IPS-20b (cell line): ENCODE measurements around the gene CLSTN2.

ENCODE experiments used
- H3K27ac ChIP-seq: one replicate; pipeline ENCODE4 v1.5.1; 2013; ENCODE audit warnings: low read length
- H3K27me3 ChIP-seq: 2 replicates; pipeline ENCODE4 v1.6.1; 2013; ENCODE audit warnings: mild to moderate bottlenecking, low read length, inconsistent platforms; ENCODE audit not compliant: insufficient read depth
- H3K36me3 ChIP-seq: 2 replicates; pipeline ENCODE4 v1.6.1; 2013; ENCODE audit warnings: low read depth, mild to moderate bottlenecking, inconsistent platforms, low read length, moderate library complexity; ENCODE audit not compliant: insufficient read depth
- H3K4me1 ChIP-seq: 2 replicates; pipeline ENCODE4 v1.6.1; 2013; ENCODE audit warnings: mild to moderate bottlenecking, control low read depth, inconsistent platforms, low read length, moderate library complexity; ENCODE audit not compliant: insufficient read depth
- H3K4me3 ChIP-seq: 2 replicates; pipeline ENCODE4 v1.5.1; 2013; ENCODE audit warnings: mild to moderate bottlenecking, low read length, inconsistent platforms
- H3K9ac ChIP-seq: 2 replicates; pipeline ENCODE4 v1.6.1; 2013; ENCODE audit warnings: low read depth, mild to moderate bottlenecking, inconsistent platforms, low read length, moderate library complexity
- H3K9me3 ChIP-seq: 2 replicates; pipeline ENCODE4 v1.6.1; 2013; ENCODE audit warnings: mild to moderate bottlenecking, low read depth, low read length, inconsistent platforms; ENCODE audit not compliant: insufficient read depth

Gene CLSTN2

DNA sequence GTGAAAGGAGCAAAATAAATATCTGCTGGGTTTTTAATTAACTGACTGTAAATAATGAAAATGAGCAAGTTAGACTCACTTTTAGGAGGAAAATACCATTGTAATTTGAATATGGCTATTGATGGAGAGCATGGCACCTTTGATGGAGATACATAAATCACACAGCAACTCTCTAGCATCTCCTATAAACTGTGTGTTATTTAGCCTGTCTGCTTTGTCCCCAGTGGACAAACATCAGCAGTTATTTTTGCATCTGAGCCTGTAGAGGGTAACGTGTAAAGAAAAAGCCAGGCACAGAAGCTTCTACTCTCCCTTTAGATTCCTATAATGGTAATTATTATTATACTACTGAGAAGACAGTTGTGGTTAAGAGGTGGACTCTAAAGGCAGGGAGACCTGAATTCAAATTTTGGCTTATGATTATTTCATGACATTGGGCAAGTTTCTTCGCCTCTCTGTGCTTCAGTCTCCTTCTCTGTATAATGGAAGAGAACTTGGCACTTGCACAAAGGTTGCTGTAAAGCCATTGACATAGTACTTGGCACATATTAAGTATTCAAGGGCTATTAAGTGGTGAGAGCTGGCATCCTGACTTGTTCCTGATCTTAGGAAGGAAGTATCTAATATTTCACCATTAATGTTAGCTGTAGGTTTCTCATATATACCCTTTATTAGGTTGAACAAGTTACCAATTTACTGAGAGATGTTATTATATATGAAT is 453.4 kb downstream of the CLSTN2 start:
- Histone ChIP-seq H3K36me3 (no peaks in the 10 kb centered on the region), H3K9ac (no peak overlapping the region), H3K9me3 (no peaks in the 10 kb centered on the region), H3K27me3 (no peaks in the 10 kb centered on the region), H3K4me3 (no peak overlapping the region), H3K4me1 (no peaks in the 10 kb centered on the region), H3K27ac (no peak overlapping the region)

- no peaks in the 10 kb centered on the region for H3K4me1 ChIP-seq
- no peaks in the 10 kb centered on the region for H3K27me3 ChIP-seq
- no peak overlapping the region for H3K9ac ChIP-seq
- H3K4me3 ChIP-seq, result no peak overlapping the region
- H3K9me3 ChIP-seq, result no peaks in the 10 kb centered on the region
- no peak overlapping the region for H3K27ac ChIP-seq
- H3K36me3 ChIP-seq, result no peaks in the 10 kb centered on the region
Measured at GRCh38 chr3:140391061-140391460, 456.1 kb downstream of the CLSTN2 start.

DNA sequence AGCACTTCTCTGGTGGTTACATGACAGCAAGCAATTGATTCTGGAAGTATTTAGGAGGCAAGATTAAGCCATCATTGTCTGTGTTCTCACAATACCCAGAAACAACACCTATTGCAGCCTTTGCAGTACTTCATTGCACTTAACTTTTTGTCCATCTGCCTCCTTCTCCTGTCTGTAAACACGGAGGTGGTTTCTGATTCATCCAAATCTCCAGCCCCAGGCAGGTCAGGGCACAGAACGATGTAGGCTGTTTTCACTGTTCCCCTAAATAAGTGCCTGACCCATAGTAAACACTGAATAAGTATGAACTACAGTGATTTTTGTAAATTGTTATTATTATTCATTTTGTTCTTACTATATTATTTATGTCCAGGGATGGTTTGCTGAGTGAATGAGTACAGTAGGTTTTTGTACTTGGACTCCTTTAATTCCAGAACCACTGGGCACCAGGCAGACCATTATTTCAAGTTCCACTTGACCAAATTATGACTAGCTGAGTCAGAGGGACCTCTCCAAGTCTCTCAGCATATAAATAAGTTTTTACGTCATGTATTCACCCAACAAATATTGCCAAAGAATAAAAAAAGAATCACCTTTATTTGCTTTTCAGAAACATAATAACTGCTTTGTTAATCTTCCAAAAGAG is 459.6 kb downstream of the CLSTN2 start:
- Histone ChIP-seq H3K27me3 (no peaks in the 10 kb centered on the region), H3K36me3 (no peaks in the 10 kb centered on the region), H3K27ac (no peak overlapping the region), H3K4me1 (no peaks in the 10 kb centered on the region), H3K9me3 (no peaks in the 10 kb centered on the region), H3K4me3 (no peak overlapping the region), H3K9ac (no peak overlapping the region)

- Histone ChIP-seq H3K27ac (no peak overlapping the region), H3K9ac (no peak overlapping the region)
Measured at GRCh38 chr3:140395134-140396075, 460.4 kb downstream of the CLSTN2 start.

GRCh38 chr3:140396110-140396509 is 461.1 kb downstream of the CLSTN2 start:
- no peak overlapping the region for H3K27ac ChIP-seq
- H3K4me1 ChIP-seq, result no peaks in the 10 kb centered on the region
- no peaks in the 10 kb centered on the region for H3K9me3 ChIP-seq
- no peak overlapping the region for H3K4me3 ChIP-seq
- no peaks in the 10 kb centered on the region for H3K27me3 ChIP-seq
- no peak overlapping the region for H3K9ac ChIP-seq
- H3K36me3 ChIP-seq, result no peaks in the 10 kb centered on the region

More at GRCh38 chr3:140395134-140396075, 460.4 kb downstream of the CLSTN2 start:
- Histone ChIP-seq H3K9me3 (no peaks in the 10 kb centered on the region), H3K4me3 (no peak overlapping the region), H3K36me3 (no peaks in the 10 kb centered on the region), H3K27me3 (no peaks in the 10 kb centered on the region), H3K4me1 (no peaks in the 10 kb centered on the region)

- H3K4me1 ChIP-seq, result no peaks in the 10 kb centered on the region
- H3K27ac ChIP-seq, result no peak overlapping the region
- no peak overlapping the region for H3K4me3 ChIP-seq
Measured at GRCh38 chr3:140397847-140398246, 462.9 kb downstream of the CLSTN2 start.

DNA sequence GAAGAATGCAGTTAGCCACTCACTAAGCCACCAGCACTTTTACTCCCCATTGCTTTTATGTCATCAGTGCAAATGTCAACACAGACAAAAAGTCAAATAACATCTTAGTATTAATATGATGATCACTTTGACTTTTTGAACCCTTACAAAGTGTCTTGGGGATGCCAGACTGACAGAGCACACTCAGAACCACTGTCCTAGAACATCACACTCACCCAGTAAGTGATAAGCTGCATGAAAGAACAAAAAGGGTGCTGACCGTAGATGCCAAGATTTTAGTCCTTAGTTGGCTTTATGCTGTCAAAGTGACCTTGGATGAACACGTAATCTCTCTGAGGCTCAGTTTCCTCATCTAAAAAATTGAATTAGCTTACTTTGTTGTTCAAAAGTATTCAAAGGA is 463.4 kb downstream of the CLSTN2 start:
- H3K27me3 ChIP-seq, result no peaks in the 10 kb centered on the region
- no peak overlapping the region for H3K4me3 ChIP-seq
- no peaks in the 10 kb centered on the region for H3K4me1 ChIP-seq
- no peak overlapping the region for H3K9ac ChIP-seq
- no peaks in the 10 kb centered on the region for H3K9me3 ChIP-seq
- H3K36me3 ChIP-seq, result no peaks in the 10 kb centered on the region
- no peak overlapping the region for H3K27ac ChIP-seq

More at GRCh38 chr3:140397847-140398246, 462.9 kb downstream of the CLSTN2 start:
- H3K36me3 ChIP-seq, result no peaks in the 10 kb centered on the region
- H3K27me3 ChIP-seq, result no peaks in the 10 kb centered on the region
- no peak overlapping the region for H3K9ac ChIP-seq
- H3K9me3 ChIP-seq, result no peaks in the 10 kb centered on the region

DNA sequence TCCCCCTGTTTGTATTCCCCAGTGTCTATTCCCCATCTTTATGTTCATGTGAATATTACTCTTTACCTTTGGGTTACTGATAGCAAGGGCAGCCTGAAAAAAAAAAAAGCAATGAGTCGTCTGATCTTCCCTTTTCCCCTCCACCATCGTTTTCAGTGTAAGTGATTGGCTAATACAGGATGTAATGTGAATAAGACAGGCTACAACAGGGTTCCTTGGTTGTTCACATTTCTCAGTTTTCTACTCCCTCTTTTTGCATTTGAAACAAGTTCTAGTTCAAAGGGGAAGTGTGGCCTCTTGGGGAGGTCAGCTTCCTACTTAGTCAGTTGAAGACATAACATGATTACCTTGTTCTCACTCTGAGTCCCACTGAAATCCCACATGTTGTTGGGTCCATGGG is 464.9 kb downstream of the CLSTN2 start:
- Histone ChIP-seq H3K4me1 (no peaks in the 10 kb centered on the region), H3K9ac (no peak overlapping the region), H3K27ac (no peak overlapping the region), H3K9me3 (no peaks in the 10 kb centered on the region), H3K36me3 (no peaks in the 10 kb centered on the region), H3K27me3 (no peaks in the 10 kb centered on the region), H3K4me3 (no peak overlapping the region)

- no peaks in the 10 kb centered on the region for H3K27me3 ChIP-seq
- H3K4me1 ChIP-seq, result no peaks in the 10 kb centered on the region
- H3K4me3 ChIP-seq, result no peak overlapping the region
- H3K9ac ChIP-seq, result no peak overlapping the region
- H3K9me3 ChIP-seq, result no peaks in the 10 kb centered on the region
- no peak overlapping the region for H3K27ac ChIP-seq
- H3K36me3 ChIP-seq, result no peaks in the 10 kb centered on the region
Measured at GRCh38 chr3:140403079-140403478, 468.1 kb downstream of the CLSTN2 start.

DNA sequence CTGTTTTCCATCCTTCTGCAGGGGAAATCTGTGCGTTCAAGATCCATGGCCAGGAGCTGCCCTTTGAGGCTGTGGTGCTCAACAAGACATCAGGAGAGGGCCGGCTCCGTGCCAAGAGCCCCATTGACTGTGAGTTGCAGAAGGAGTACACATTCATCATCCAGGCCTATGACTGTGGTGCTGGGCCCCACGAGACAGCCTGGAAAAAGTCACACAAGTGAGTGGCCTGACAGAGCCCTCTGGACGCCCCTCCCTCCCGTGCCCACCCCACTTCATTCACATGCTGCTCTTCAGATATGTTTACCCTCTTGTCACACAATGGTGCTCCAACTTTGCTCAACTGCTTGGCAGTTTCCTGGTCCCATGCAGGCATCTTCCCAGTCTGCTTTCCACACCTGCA is 468.6 kb downstream of the CLSTN2 start:
- no peaks in the 10 kb centered on the region for H3K27me3 ChIP-seq
- no peak overlapping the region for H3K9ac ChIP-seq
- no peaks in the 10 kb centered on the region for H3K9me3 ChIP-seq
- no peaks in the 10 kb centered on the region for H3K36me3 ChIP-seq
- no peak overlapping the region for H3K27ac ChIP-seq
- H3K4me1 ChIP-seq, result no peaks in the 10 kb centered on the region
- no peak overlapping the region for H3K4me3 ChIP-seq

- no peaks in the 10 kb centered on the region for H3K27me3 ChIP-seq
- no peak overlapping the region for H3K9ac ChIP-seq
- no peaks in the 10 kb centered on the region for H3K4me1 ChIP-seq
- H3K36me3 ChIP-seq, result no peaks in the 10 kb centered on the region
- no peak overlapping the region for H3K27ac ChIP-seq
- no peak overlapping the region for H3K4me3 ChIP-seq
- H3K9me3 ChIP-seq, result no peaks in the 10 kb centered on the region; the same call in 1 of the 2 replicates
Measured at GRCh38 chr3:140406655-140407054, 471.7 kb downstream of the CLSTN2 start.
